PC-3 (cell line): ENCODE data around the gene PHPT1. TPM values are rescaled to one million over a fixed set of nuclear protein-coding genes. Genes with fewer than 3 reads are reported as not detected.
"Not testable (repeated sequence)": the region's sequence is repeated elsewhere in the genome, so short reads cannot be mapped to it uniquely, and the experiment has no call there.

Source experiments
- ATAC-seq: fragments of 200-7000 bp; cut with Tn5 transposase; 2 replicates; pipeline ENCODE4 v1.9.1; 2020; ENCODE audit warnings: mild to moderate bottlenecking, moderate library complexity
- BruUV-seq: library from RNA; stranded (reverse); fragments of 400-500 nt; replicated peaks from 2 replicates; lab custom pipeline; 2021; lab: Mats Ljungman, UMichigan
- CTCF ChIA-PET: fragments of 300-600 bp; sonication (Branson Sonifier 250); formaldehyde crosslinking; loops from one replicate; lab custom pipeline; 2022; ENCODE audit warnings: antibody characterized with exemption; lab: Charles Lee
- POLR2A ChIA-PET: fragments of 300-600 bp; sonication (Branson Sonifier 250); formaldehyde crosslinking; loops from one replicate; lab custom pipeline; 2022; ENCODE audit warnings: antibody characterized with exemption; ENCODE audit not compliant: unreplicated experiment; lab: Charles Lee
- DNase-seq: peaks from one replicate; pipeline ENCODE4 v3.0.0-alpha.2; 2015
- H2AFZ ChIP-seq: fragments of 300-600 bp; sonication (generic); 2 replicates; pipeline ENCODE4 v1.6.0; 2016; ENCODE audit warnings: antibody characterized with exemption, low read length
- H3F3A ChIP-seq: fragments of 300-600 bp; sonication (generic); one replicate; pipeline ENCODE4 v1.6.0; 2017; ENCODE audit warnings: antibody characterized with exemption, low read length, control low read depth, mild to moderate bottlenecking; ENCODE audit not compliant: unreplicated experiment
- H3K27ac ChIP-seq: fragments of 300-600 bp; sonication (generic); 2 replicates; pipeline ENCODE4 v1.5.1; 2016; ENCODE audit warnings: mild to moderate bottlenecking, low read length
- H3K27me3 ChIP-seq: fragments of 300-600 bp; sonication (generic); 2 replicates; pipeline ENCODE4 v1.6.1; 2016; ENCODE audit warnings: low read length, mixed read lengths
- H3K36me3 ChIP-seq: fragments of 300-600 bp; sonication (generic); 2 replicates; pipeline ENCODE4 v1.6.1; 2016; ENCODE audit warnings: low read depth, mixed run types, low read length, mixed read lengths
- H3K4me1 ChIP-seq: fragments of 300-600 bp; sonication (generic); 2 replicates; pipeline ENCODE4 v1.5.1; 2016; ENCODE audit warnings: low read length; ENCODE audit not compliant: insufficient read depth
- H3K4me2 ChIP-seq: fragments of 300-600 bp; sonication (generic); 2 replicates; pipeline ENCODE4 v1.6.0; 2016; ENCODE audit warnings: low read length
- H3K4me3 ChIP-seq: fragments of 300-600 bp; sonication (generic); 2 replicates; pipeline ENCODE4 v1.5.1; 2016; ENCODE audit warnings: mild to moderate bottlenecking, low read length, mixed read lengths
- H3K79me2 ChIP-seq: fragments of 300-600 bp; sonication (generic); 2 replicates; pipeline ENCODE4 v1.6.1; 2017; ENCODE audit warnings: low read length, mixed read lengths
- H3K9ac ChIP-seq: fragments of 300-600 bp; sonication (generic); 2 replicates; pipeline ENCODE4 v1.6.0; 2016; ENCODE audit warnings: mild to moderate bottlenecking, low read length
- H3K9me2 ChIP-seq: fragments of 300-600 bp; sonication (generic); replicated peaks from 2 replicates; pipeline ENCODE4 v1.6.1; 2016; ENCODE audit warnings: mixed run types, low read length, mixed read lengths
- H3K9me3 ChIP-seq: fragments of 300-600 bp; sonication (generic); 2 replicates; pipeline ENCODE4 v1.6.1; 2016; ENCODE audit warnings: low read length, mixed read lengths
- H4K20me1 ChIP-seq: fragments of 300-600 bp; sonication (generic); 2 replicates; pipeline ENCODE4 v1.6.1; 2016; ENCODE audit warnings: low read length, mixed read lengths
- EZH2 ChIP-seq: fragments of 300-600 bp; sonication (generic); IDR thresholded peaks from one replicate; pipeline ENCODE4 v1.6.1; 2017; ENCODE audit warnings: antibody characterized with exemption, mild to moderate bottlenecking, low read length; ENCODE audit not compliant: unreplicated experiment
- EZH2phosphoT487 ChIP-seq: fragments of 300-600 bp; sonication (generic); IDR thresholded peaks from 2 replicates; pipeline ENCODE4 v1.6.1; 2018; ENCODE audit warnings: mild to moderate bottlenecking, antibody characterized with exemption, low read length, borderline replicate concordance
- intact Hi-C: fragments of 100-400 bp; cut with micrococcal nuclease; formaldehyde crosslinking; loops from 2 replicates; pipeline ENCODE4 v1.9.0; 2023
- total RNA-seq: library from RNA; depleted of rRNA; stranded (reverse); fragments of >200 nt; gene quantifications from 2 replicates; pipeline ENCODE4 v1.2.3, GENCODE V29; 2014
- TF ChIP-seq, protein P1 (sequence below): fragments of 300-600 bp; sonication (generic); conservative IDR thresholded peaks from 2 replicates; pipeline ENCODE4 v1.5.1; 2017; ENCODE audit warnings: antibody characterized with exemption, low read depth, mild to moderate bottlenecking, low read length

Gene PHPT1
- total RNA-seq, 1 experiment from 2014 or later, result 111 TPM

DNA sequence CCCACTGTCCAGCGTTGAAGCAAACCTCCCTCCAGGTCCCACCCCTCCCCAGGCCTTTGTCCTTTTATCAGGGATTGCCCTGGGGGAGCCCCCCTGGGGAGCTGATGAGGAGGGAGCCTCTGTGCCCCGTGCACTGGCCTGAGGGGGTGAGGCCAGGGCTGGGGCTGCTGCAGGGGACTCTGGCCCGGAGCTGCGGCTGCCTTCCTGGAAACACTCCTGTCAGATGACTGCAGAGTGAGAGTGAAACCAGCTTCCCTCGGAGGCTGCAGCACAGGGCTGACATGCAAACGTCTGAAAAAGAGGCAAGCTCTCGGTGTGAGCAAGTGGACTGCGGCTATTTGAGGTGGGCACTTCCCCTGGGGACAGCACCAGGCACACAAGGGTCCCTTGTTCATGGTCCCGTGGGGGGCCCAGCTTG is 32.5 kb downstream of the PHPT1 start:
- H3K79me2 ChIP-seq, result peaks cover 8% of the 10 kb centered on the region
- no peaks in the 10 kb centered on the region for H3K9me2 ChIP-seq
- no peaks in the 10 kb centered on the region for H4K20me1 ChIP-seq
- ChIA-PET POLR2A (no interaction called here), CTCF (no interaction called here)
- peaks cover 10% of the 10 kb centered on the region; the same call in 1 of the 2 replicates for H3K4me1 ChIP-seq
- TF ChIP-seq EZH2phosphoT487 (no peak), EZH2 (no peak)
- TF ChIP-seq, protein P1, sequence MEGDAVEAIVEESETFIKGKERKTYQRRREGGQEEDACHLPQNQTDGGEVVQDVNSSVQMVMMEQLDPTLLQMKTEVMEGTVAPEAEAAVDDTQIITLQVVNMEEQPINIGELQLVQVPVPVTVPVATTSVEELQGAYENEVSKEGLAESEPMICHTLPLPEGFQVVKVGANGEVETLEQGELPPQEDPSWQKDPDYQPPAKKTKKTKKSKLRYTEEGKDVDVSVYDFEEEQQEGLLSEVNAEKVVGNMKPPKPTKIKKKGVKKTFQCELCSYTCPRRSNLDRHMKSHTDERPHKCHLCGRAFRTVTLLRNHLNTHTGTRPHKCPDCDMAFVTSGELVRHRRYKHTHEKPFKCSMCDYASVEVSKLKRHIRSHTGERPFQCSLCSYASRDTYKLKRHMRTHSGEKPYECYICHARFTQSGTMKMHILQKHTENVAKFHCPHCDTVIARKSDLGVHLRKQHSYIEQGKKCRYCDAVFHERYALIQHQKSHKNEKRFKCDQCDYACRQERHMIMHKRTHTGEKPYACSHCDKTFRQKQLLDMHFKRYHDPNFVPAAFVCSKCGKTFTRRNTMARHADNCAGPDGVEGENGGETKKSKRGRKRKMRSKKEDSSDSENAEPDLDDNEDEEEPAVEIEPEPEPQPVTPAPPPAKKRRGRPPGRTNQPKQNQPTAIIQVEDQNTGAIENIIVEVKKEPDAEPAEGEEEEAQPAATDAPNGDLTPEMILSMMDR, result no peak
- intact Hi-C loops, result no loop called here
- DNase-seq, result no peak
- no peaks in the 10 kb centered on the region for H3K36me3 ChIP-seq
- no peak overlapping the region for H3K4me2 ChIP-seq
- H3K27me3 ChIP-seq, result no peaks in the 10 kb centered on the region
- H2AFZ ChIP-seq, result no peak overlapping the region
- no peak overlapping the region for H3K9ac ChIP-seq
- no peaks in the 10 kb centered on the region for H3F3A ChIP-seq
- H3K9me3 ChIP-seq, result no peaks in the 10 kb centered on the region
- ATAC-seq, result no peak
- no peak overlapping the region for H3K27ac ChIP-seq
- BruUV-seq, result no TSS peak
- H3K4me3 ChIP-seq, result no peak overlapping the region

DNA sequence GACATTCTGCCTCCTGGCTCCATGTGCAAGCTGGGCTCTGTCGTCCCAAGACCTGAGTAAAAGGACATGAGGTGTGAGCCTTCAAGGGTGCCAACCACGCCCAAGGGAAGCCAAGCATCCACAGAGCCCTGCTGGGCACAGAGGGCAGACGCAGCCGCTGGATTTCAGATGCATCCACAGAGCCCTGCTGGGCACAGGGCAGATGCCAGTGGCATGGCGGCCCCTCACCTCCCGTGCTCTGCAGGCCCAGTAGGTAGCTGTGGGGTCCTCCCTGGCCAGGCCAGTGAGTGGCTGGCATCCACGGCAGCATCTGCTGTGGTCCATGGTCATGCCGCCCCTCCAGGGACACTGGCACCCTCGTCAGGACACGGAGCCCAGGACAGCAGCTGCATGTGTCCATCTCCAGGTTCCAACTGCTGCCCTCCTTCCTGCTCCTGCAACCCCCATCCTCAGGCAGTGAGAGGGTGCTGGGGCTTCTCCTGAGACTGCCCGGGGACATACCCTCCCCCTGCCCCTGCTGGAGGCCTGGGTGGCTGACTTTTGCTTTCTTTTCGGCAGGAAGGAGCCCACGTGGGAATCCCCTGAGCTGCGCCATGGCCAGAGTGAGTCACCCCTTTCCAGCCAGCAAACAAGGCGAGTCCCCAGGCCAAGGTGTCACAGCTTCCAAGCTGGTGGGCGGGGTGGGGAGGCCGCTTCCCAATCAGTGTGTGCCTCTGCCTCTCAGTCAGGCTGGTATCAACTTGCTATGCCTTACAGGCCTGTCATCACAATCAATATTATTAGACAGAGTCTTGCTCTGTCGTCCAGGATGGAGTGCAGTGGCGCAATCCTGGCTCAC is 33.1 kb downstream of the PHPT1 start:
- Histone ChIP-seq H4K20me1 (no peaks in the 10 kb centered on the region), H2AFZ (peak overlapping the region; percentile 54), H3K9me3 (no peaks in the 10 kb centered on the region), H3F3A (no peaks in the 10 kb centered on the region), H3K36me3 (no peaks in the 10 kb centered on the region), H3K9me2 (no peaks in the 10 kb centered on the region), H3K79me2 (peaks cover 14% of the 10 kb centered on the region), H3K27ac (peak overlapping the region; percentile 54), H3K4me3 (no peak overlapping the region), H3K4me1 (peaks cover 10% of the 10 kb centered on the region; the same call in 1 of the 2 replicates), H3K4me2 (peak overlapping the region; percentile 38), H3K27me3 (no peaks in the 10 kb centered on the region), H3K9ac (peak overlapping the region; percentile 34; the same call in 1 of the 2 replicates)
- intact Hi-C loops, result no loop called here
- POLR2A ChIA-PET, result no interaction called here
- TF ChIP-seq EZH2phosphoT487 (no peak), EZH2 (no peak)
- TF ChIP-seq, protein P1, result no peak
- CTCF ChIA-PET, result no interaction called here
- DNase-seq, result peak; percentile 64
- BruUV-seq, result no TSS peak
- ATAC-seq, result peak; percentile 43

DNA sequence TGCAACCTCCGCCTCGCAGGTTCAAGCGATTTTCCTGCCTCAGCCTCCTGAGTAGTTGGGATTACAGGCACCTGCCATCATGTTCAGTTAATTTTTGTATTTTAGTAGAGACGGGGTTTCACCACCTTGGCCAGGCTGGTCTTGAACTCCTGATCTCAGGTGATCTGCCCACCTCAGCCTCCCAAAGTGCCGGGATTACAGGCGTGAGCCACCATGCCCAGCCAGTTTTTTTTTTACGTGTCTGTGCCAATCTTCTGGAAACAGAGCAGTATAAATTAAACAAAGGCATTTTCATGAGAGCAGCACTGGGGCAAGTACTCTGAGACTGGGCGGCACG is 33.7 kb downstream of the PHPT1 start:
- H4K20me1 ChIP-seq, H3K36me3 ChIP-seq, ATAC-seq, POLR2A ChIA-PET, H3K9me2 ChIP-seq, H3K9me3 ChIP-seq, intact Hi-C loops, CTCF ChIA-PET, H3K27ac ChIP-seq, H2AFZ ChIP-seq, H3K4me3 ChIP-seq, H3F3A ChIP-seq, BruUV-seq, H3K27me3 ChIP-seq, DNase-seq, H3K9ac ChIP-seq: not testable (repeated sequence)
- peak overlapping the region; percentile 38 for H3K4me2 ChIP-seq
- H3K79me2 ChIP-seq, result peaks cover 20% of the 10 kb centered on the region
- H3K4me1 ChIP-seq, result peaks cover 10% of the 10 kb centered on the region; the same call in 1 of the 2 replicates

DNA sequence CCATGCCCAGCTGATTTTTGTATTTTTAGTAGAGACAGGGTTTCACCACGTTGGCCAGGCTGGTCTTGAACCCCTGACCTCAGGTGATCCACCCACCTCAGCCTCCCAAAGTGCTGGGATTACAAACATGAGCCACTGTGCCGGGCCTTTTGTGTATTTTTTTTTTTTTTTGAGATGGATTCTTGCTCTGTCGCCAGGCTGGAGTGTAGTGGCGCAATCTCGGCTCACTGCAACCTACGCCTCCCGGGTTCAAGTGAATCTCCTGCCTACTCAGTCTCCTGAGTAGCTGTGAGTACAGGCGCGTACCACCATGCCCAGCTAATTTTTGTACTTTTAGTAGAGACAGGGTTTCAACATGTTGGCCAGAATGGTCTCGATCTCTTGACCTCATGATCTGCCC is 34.5 kb downstream of the PHPT1 start:
- intact Hi-C loops, H2AFZ ChIP-seq, POLR2A ChIA-PET, H3K9ac ChIP-seq, H3F3A ChIP-seq, H3K27me3 ChIP-seq, H3K4me2 ChIP-seq, H3K4me3 ChIP-seq, H3K9me3 ChIP-seq, BruUV-seq, CTCF ChIA-PET, H4K20me1 ChIP-seq, H3K36me3 ChIP-seq, H3K9me2 ChIP-seq, DNase-seq, H3K27ac ChIP-seq, ATAC-seq: not testable (repeated sequence)
- H3K79me2 ChIP-seq, result peaks cover 27% of the 10 kb centered on the region
- H3K4me1 ChIP-seq, result peaks cover 10% of the 10 kb centered on the region; the same call in 1 of the 2 replicates
